ENCODE data around the gene SDK2. TPM values are rescaled to one million over a fixed set of nuclear protein-coding genes. Genes with fewer than 3 reads are reported as not detected.
A peak's percentile ranks its signal among the peaks of the same experiment; 100 is the strongest.
"Not testable (repeated sequence)": the region's sequence is repeated elsewhere in the genome, so short reads cannot be mapped to it uniquely, and the experiment has no call there.

Gene SDK2
- total RNA-seq, 2 experiments from 2014 or later, result 1.4 to 1.6 TPM

DNA sequence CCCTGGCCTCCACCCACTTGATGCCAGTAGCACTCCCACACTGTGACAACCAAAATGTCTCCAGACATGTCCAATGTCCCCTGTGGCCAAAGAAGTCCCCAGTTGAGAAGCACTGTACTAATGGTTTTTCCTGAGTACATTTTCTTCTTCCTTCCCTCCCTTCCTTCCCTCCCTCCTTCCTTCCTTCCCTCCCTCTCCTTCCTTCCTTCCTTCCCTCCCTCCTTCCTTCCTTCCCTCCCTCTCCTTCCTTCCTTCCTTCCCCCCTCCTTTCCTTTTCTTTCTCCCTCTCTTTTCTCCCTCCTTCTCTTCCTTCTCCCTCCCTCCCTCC lies 255.7 kb downstream of the SDK2 start:
- no peaks in the 10 kb centered on the region for H3K36me3 Mint-ChIP-seq
- H3K9me3 Mint-ChIP-seq, result no peaks in the 10 kb centered on the region
- no peak overlapping the region for H3K27ac Mint-ChIP-seq
- H3K4me1 Mint-ChIP-seq, result no peaks in the 10 kb centered on the region
- DNase-seq, result no peak
- H3K27me3 Mint-ChIP-seq, result no peaks in the 10 kb centered on the region
- H3K4me3 Mint-ChIP-seq, result no peak overlapping the region

DNA sequence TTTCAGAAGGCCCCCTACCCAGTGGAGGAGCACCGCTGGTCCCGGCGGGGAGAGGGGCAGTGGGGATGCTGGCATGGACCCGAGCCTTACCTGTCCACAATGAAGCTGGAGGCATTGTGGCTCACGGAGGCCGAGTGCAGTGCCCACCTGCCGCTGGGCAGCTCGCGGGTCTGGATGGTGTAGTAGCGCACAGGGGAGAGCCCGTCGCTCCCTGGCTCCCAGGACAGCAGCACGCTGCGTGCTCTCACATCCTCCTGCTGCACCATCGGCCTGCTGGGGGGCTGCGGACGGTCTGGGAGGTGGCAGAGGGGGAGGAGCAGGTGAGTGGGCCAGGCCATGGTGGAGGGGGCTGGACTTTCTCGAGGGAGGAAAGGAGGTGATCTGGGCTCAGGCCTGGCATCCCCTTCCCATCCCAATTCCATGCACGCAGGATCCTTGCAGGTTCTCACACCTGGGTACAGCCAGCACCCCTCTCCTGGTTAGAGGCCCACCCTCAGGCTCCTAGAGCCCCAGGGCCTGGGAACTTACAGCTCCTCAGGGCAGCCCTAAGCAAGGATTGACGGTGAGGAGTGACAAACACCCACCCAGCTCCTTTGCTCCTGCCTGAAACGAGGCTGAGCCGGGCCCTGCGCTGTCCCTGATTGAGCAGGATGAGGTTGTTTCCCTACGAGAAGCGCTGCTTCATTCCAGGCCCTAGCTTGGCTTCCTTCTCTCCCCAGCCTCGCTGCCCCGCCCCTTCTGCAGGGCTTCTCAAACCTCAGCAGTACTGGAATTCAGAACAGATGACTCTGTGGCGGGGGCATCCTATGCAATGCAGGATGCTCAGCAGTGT lies 256.3 kb downstream of the SDK2 start:
- Mint-ChIP-seq H3K27ac (no peak overlapping the region), H3K4me3 (no peak overlapping the region), H3K27me3 (no peaks in the 10 kb centered on the region), H3K36me3 (no peaks in the 10 kb centered on the region), H3K4me1 (no peaks in the 10 kb centered on the region), H3K9me3 (no peaks in the 10 kb centered on the region)
- DNase-seq, result no peak

GRCh38 chr17:73386561-73386960 lies 257.7 kb downstream of the SDK2 start:
- Mint-ChIP-seq H3K9me3 (no peaks in the 10 kb centered on the region), H3K4me3 (no peak overlapping the region), H3K4me1 (no peaks in the 10 kb centered on the region), H3K27me3 (no peaks in the 10 kb centered on the region), H3K27ac (no peak overlapping the region), H3K36me3 (no peaks in the 10 kb centered on the region)
- no peak for DNase-seq

DNA sequence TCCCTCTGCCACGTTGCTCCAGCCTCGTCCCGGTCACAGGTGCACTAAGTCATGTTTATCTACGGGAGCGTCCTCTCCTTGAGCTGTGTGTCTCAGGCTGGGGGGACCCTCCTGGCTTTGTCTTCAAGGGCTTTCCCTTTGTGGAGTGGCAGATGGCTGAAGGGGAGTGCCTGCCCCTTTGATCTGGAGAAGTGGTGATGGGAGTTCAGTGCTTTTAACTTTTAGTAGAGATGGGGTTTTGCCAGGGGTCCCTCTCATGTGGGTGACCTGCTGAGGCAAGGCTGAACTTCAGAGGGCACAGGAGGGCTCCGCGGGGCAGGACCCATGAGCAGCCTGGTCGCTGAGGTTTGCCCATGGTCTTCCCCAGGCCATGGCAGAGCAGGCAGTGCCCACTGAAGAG lies 259.3 kb downstream of the SDK2 start:
- Mint-ChIP-seq H3K4me3 (no peak overlapping the region), H3K36me3 (no peaks in the 10 kb centered on the region), H3K4me1 (no peaks in the 10 kb centered on the region), H3K27me3 (no peaks in the 10 kb centered on the region), H3K9me3 (no peaks in the 10 kb centered on the region), H3K27ac (peak overlapping the region; percentile 26)
- DNase-seq, result no peak

GRCh38 chr17:73380439-73381106 lies 263.7 kb downstream of the SDK2 start:
- H3K27me3 Mint-ChIP-seq, result no peaks in the 10 kb centered on the region
- no peak for DNase-seq
- H3K36me3 Mint-ChIP-seq, result no peaks in the 10 kb centered on the region
- no peaks in the 10 kb centered on the region for H3K4me1 Mint-ChIP-seq
- no peak overlapping the region for H3K27ac Mint-ChIP-seq
- no peak overlapping the region for H3K4me3 Mint-ChIP-seq
- no peaks in the 10 kb centered on the region for H3K9me3 Mint-ChIP-seq

GRCh38 chr17:73379826-73380225 lies 264.4 kb downstream of the SDK2 start:
- no peaks in the 10 kb centered on the region for H3K4me1 Mint-ChIP-seq
- H3K4me3 Mint-ChIP-seq, result no peak overlapping the region
- H3K36me3 Mint-ChIP-seq, result no peaks in the 10 kb centered on the region
- H3K27ac Mint-ChIP-seq, result no peak overlapping the region
- no peak for DNase-seq
- no peaks in the 10 kb centered on the region for H3K27me3 Mint-ChIP-seq
- H3K9me3 Mint-ChIP-seq, result no peaks in the 10 kb centered on the region

- no peak for DNase-seq
- no peaks in the 10 kb centered on the region for H3K27me3 Mint-ChIP-seq
- no peaks in the 10 kb centered on the region for H3K4me1 Mint-ChIP-seq
- no peak overlapping the region for H3K4me3 Mint-ChIP-seq
- H3K36me3 Mint-ChIP-seq, result no peaks in the 10 kb centered on the region
- H3K9me3 Mint-ChIP-seq, result no peaks in the 10 kb centered on the region
- H3K27ac Mint-ChIP-seq, result no peak overlapping the region
Measured at GRCh38 chr17:73378974-73379470, 265.2 kb downstream of the SDK2 start.

GRCh38 chr17:73376636-73377035 lies 267.6 kb downstream of the SDK2 start:
- H3K27me3 Mint-ChIP-seq, result no peaks in the 10 kb centered on the region

DNA sequence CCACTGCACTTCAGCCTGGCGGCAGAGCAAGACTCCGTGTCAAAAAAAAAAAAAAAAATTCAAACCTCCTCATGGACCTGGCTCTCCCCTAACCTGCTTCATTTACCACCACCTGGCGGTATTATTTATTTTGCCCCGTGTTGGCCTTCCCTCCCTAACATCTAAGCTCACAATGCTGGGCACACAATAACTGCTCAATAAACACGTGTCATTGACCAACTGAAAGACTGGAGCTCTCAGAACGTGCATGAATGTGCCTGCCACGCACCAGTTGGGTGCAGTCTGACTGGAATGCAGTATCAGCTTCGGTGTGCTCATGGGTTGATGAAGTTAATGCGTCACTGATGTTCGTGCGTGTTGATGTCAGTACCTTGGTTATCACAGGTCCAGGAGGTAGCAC lies 268.1 kb downstream of the SDK2 start:
- no peaks in the 10 kb centered on the region for H3K4me1 Mint-ChIP-seq
- no peak for DNase-seq
- no peak overlapping the region for H3K27ac Mint-ChIP-seq
- H3K4me3 Mint-ChIP-seq, result no peak overlapping the region
- H3K9me3 Mint-ChIP-seq, result no peaks in the 10 kb centered on the region
- H3K27me3 Mint-ChIP-seq, result no peaks in the 10 kb centered on the region
- H3K36me3 Mint-ChIP-seq, result no peaks in the 10 kb centered on the region

More at GRCh38 chr17:73376636-73377035, 267.6 kb downstream of the SDK2 start:
- Mint-ChIP-seq H3K4me3 (no peak overlapping the region), H3K9me3 (no peaks in the 10 kb centered on the region), H3K27ac (no peak overlapping the region), H3K36me3 (no peaks in the 10 kb centered on the region), H3K4me1 (no peaks in the 10 kb centered on the region)
- DNase-seq, result no peak

DNA sequence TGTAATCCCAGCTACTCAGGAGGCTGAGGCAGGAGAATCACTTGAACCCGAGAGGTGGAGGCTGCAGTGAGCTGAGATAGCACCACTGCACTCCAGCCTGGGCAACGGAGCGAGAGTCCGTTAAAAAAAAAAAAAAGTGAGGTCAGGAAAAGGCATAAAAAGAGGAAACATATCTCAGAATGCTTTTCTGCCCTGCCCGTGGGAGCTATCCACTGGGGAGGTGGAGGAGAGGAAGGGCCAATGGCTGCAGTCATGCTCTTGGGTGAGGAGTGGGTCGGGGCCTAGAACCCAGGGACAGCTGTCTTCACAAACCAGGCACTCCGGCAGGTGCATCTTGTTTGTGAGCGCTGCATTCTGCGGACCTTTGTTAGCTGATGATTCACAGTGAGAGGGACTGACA lies 272.4 kb downstream of the SDK2 start:
- Mint-ChIP-seq H3K4me3 (no peak overlapping the region), H3K27ac (no peak overlapping the region), H3K36me3 (no peaks in the 10 kb centered on the region), H3K4me1 (no peaks in the 10 kb centered on the region), H3K9me3 (no peaks in the 10 kb centered on the region), H3K27me3 (no peaks in the 10 kb centered on the region)
- DNase-seq, result no peak

GRCh38 chr17:73371285-73371684 lies 273.0 kb downstream of the SDK2 start:
- Mint-ChIP-seq H3K4me1 (no peaks in the 10 kb centered on the region), H3K9me3 (no peaks in the 10 kb centered on the region), H3K4me3 (no peak overlapping the region), H3K27me3 (no peaks in the 10 kb centered on the region), H3K27ac (no peak overlapping the region), H3K36me3 (no peaks in the 10 kb centered on the region)
- no peak for DNase-seq

DNA sequence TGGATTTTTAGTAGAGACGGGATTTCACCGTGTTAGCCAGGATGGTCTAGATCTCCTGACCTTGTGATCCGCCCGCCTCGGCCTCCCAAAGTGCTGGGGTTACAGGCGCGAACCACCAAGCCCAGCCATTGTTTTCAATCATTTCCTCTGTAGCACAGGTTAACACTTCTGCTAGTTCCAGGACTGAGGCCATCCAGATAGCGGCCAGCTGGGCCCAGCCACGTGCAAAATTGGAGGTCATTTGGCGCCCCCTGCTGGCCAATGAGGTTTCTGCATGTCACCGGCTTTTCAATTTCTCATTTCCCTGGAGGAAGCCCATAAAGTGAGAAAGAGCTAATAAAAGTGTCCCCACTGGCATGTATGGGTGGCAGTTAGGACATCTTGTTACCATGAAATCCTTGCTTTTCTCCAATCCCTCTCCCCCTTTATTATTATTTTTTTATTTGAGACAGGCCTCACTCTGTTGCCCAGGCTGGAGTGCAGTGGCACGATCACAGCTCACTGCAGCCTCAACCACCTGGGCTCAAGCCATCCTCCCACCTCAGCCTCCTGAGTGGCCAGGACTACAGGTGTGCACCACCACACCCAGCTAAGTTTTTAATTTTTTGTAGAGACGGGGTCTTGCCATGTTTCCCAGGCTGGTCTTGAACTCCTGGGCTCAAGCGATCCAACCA lies 274.3 kb downstream of the SDK2 start:
- not testable (repeated sequence) for H3K4me1 Mint-ChIP-seq, H3K27me3 Mint-ChIP-seq, H3K36me3 Mint-ChIP-seq, H3K27ac Mint-ChIP-seq, H3K4me3 Mint-ChIP-seq, H3K9me3 Mint-ChIP-seq
- peak; percentile 58 for DNase-seq

DNA sequence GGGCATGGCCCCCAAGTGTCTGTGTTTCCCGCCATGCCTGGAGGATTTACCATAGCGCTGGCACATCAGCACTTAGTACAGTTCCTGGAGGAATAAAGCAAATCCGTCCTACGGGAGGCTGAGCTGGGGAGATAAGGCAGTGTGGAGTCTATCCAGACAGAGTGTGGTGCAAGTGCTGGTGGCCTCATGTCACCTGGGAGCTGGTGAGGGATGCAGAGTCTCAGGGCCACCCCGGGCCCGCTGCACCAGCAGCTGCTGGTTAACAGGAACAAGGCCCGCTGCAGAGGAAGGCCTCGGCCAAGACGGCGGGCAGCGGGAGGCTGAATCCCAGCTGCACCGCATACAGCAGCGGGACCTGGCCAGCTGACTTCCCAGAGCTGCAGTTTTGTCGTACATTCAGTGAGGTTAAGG lies 275.1 kb downstream of the SDK2 start:
- DNase-seq, result no peak
- H3K4me3 Mint-ChIP-seq, result no peak overlapping the region
- H3K36me3 Mint-ChIP-seq, result no peaks in the 10 kb centered on the region
- H3K9me3 Mint-ChIP-seq, result no peaks in the 10 kb centered on the region
- H3K27me3 Mint-ChIP-seq, result no peaks in the 10 kb centered on the region
- no peak overlapping the region for H3K27ac Mint-ChIP-seq
- H3K4me1 Mint-ChIP-seq, result no peaks in the 10 kb centered on the region

DNA sequence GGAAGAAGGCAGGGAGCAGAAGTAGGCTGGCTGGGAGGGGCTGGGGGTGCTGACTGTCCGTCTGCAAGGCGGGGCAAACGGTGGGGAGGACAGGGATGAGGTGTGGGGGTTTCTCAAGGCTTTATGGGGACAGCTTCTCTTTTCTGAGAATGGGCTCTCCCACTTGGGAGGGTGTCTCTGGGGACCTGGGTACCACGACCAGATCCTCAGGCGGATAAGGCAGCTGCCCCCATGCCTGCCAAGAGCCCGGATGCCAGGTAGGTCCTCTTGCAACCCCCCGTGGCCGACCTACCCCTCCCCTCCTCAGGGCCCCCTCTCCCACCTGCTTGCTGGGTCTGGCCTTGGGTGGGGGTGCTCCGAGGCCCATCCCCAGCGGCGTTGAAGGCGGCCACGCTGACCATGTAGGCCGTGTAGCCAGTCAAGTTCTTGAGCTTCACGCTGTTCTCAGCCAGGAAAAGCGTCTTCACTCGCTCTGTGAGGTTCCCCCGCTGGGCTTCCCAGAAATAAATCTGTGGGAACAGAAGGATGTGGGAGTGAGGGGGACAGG lies 276.1 kb downstream of the SDK2 start:
- no peaks in the 10 kb centered on the region for H3K9me3 Mint-ChIP-seq
- no peaks in the 10 kb centered on the region for H3K36me3 Mint-ChIP-seq
- no peak overlapping the region for H3K27ac Mint-ChIP-seq
- no peak overlapping the region for H3K4me3 Mint-ChIP-seq
- H3K4me1 Mint-ChIP-seq, result no peaks in the 10 kb centered on the region
- DNase-seq, result no peak
- no peaks in the 10 kb centered on the region for H3K27me3 Mint-ChIP-seq

DNA sequence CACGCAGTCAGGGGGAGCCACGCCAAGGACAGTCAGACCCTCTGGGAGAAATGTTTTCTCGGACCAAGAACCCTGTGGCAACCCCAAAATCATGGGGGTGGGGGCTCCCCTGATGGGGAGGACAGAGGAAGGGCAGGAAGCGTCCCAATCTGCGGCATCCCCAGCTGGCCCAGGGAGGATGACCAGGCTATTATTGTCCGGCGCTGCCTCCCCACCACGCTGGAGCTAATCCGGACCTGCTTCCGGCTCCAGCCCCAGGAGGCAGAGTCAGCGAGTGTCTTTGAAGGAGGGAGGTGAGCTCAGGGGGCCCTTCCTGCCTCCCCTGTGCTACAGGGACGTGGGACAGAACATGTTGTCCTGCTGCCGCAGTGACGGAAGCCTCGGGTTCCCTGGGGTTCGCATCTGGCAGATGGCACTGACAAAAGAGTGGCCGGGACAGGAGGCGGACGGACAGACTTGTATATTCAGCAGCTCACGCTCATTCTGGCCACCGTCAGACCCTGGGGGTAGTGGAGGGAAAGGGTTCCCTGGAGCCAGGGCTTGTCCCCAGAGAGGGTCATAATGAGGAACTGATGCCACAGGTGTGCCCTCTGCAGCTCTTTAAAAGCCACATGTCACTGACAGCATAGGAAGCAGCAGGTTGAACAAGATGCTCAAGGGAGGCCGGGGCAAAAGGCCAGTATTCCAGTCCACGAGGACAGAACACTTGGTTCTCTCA lies 278.2 kb downstream of the SDK2 start:
- no peaks in the 10 kb centered on the region for H3K27me3 Mint-ChIP-seq
- H3K9me3 Mint-ChIP-seq, result no peaks in the 10 kb centered on the region
- no peaks in the 10 kb centered on the region for H3K36me3 Mint-ChIP-seq
- H3K4me1 Mint-ChIP-seq, result no peaks in the 10 kb centered on the region
- H3K27ac Mint-ChIP-seq, result no peak overlapping the region
- H3K4me3 Mint-ChIP-seq, result no peak overlapping the region
- no peak for DNase-seq

All from activated naive CD8-positive, alpha-beta T cell treated with anti-CD3 and anti-CD28 coated beads for 36 hours (primary cell).